NOMO-1 (cell line): ENCODE data around the gene PTPN23.
A peak's percentile ranks its signal among the peaks of the same experiment; 100 is the strongest.
"Not testable (repeated sequence)": the region's sequence is repeated elsewhere in the genome, so short reads cannot be mapped to it uniquely, and the experiment has no call there.

Experiments used
- DNase-seq, 2 experiments: peaks; one replicate each; lab custom pipeline; 2025; ENCODE audit not compliant: unreplicated experiment in 2 of 2; lab: John Stamatoyannopoulos, UW

The PTPN23 gene

GRCh38 chr3:47440131-47440530 lies 59.3 kb downstream of the PTPN23 start:
- DNase-seq = no peak

DNA sequence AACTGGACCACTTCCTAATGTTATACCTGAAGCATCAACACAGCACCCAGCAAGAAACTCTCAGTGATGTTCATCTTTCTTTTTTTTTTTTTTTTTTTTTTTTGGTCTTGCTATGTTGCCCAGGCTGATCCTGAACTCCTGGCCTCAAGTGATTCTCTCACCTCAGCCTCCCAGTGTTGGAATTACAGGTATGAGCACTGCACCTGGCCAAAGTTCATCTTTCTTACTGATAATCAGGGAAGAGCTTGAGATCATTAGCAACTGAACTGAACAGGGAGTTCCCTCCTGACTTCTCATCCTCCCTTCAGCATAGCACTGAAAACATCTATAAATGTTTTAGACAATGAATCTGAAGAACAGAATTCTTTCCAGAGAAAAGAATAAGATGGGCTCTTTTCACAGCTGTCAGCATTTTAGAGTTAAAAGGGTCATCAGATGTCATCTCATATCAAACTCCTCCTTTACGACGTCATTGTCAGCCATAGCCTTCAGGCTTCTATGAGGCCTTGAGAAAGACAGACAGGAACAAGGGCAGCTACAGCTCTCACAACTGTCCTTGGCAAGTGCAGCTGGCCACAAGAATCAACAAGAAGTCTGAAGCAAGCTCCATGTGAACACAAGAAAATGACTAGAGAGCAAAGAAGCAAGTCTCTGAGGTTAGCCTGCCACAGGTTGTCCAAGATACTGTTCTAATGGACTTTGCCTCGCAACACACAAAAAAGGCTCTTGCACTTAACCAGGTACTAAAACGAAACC lies 61.2 kb downstream of the PTPN23 start:
- no peak for DNase-seq

DNA sequence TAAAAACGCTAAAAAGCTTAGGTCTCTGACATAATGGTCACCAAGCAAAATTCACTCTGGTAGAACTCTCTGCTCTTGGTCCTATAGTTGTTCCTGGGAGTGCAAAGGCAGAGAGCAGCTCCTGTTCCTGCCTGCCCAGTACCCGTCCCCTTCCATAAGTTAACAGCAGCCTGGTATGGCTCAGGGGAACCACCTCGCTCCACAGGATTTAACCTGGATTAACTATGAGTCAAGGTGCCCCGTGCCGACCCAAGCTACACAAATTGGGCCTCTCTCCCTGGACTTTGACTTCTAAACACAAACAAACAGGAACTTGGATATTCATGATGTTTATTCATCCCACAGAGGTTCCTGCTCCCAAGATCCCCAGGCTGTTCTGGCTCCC lies 62.8 kb downstream of the PTPN23 start:
- DNase-seq = no peak

- DNase-seq = no peak
Observed at GRCh38 chr3:47444103-47444502, 63.3 kb downstream of the PTPN23 start.

DNA sequence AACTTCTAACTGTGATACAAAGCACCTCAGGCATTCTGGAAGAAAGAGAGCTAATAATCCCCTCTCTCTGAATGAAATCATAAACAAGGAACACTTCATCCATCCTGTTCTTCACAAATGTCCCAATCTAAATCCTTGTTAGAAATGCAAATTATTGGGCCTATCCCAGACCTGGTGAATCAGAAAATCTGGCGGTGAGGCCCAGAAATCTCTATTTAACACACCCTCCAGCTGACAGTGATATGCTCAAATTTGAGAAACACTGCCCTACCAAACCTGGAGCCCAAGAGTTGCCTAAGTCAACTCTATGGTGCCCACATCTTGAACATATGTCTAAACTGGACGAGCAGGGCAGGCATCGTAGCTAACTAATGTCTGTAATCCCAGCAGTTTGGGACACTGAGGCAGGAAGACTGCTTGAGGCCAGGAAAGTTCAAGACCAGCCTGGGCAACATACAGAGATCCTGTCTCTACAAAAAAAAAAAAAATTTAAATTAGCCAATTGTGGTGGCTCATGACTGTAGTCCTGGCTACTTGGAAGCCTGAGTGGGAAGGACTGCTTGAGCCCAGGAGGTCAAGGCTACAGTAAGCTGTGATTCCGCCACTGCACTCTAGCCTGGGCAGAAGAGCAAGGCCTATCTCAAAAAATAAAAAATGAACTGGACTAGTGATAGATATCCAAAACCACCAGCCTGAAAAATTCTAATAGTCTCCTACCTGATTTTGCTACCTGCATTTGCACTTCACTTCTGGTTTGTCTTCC lies 71.8 kb downstream of the PTPN23 start:
- DNase-seq = no peak

DNA sequence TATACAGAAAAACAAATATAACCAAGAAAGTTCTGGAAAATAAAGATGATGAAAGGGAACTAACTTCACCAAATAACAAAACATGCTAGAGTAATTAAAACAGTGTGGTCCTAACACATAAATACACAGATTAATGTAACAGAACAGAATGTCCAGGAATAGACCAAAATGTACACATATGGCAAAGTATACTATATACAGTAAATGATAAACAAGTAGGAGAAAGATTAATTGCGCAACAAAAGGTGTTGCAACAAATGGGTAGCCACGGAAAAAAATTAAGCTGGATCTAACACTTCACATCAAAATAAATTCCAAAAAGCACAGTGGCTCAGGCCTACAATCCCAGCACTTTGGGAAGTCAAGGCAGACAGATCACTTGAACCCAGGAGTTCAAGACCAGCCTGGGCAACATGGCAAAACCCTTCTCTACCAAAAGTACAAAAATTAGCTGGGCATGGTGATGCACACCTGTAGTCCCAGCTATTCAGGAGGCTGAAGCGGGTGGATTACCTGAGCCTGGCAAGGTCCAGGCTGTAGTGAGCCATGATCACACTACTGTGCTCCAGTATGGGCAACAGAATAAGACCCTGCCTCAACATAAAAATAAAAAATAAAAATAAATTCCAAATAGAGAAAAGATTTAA lies 75.1 kb downstream of the PTPN23 start:
- DNase-seq = peak in 1 of 2 experiments; percentile 6

DNA sequence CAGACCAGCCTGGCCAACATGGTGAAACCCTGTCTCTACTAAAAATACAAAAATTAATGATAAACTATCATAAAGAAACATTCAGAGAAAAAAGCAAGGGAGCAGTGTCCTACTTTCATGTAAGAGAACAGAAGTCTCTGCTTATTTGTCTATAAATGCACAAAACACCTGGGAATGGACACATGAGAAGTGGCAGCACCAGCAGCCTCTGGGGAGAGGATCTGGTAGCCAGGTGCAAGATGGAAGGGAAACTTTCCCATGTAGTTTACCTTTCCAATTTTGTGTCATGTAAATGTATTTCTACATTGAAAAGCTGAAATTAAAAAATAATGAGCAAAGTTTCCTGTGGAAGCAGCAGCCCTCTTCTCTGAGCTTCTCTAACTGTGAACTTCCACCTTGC lies 76.2 kb downstream of the PTPN23 start:
- no peak for DNase-seq

DNA sequence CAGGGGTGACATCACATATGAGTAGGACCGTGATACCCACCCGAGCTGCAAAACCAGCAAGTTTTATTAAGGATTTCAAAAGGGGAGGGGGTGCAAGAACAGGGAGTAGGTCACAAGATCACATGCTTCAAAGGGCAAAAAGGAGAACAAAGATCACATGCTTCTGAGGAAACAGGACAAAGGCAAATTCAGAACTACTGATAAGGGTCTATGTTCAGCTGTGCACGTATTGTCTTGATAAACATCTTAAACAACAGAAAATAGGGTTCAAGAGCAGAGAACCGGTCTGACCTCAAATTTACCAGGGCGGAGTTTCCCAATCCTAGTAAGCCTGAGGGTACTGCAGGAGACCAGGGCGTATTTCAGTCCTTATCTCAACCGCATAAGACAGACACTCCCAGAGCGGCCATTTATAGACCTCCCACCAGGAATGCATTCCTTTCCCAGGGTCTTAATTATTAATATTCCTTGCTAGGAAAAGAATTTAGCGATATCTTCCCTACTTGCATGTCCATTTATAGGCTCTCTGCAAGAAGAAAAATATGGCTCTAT lies 78.8 kb downstream of the PTPN23 start:
- not testable (repeated sequence) for DNase-seq
